Measurements from ENCODE around the gene UNK. TPM values are rescaled to one million over a fixed set of nuclear protein-coding genes. Genes with fewer than 3 reads are reported as not detected.

The UNK gene
- total and polyA plus RNA-seq, 2 of the 13 experiments (the other 11 are each of a cell fraction or from before 2014, with no cell fraction given), result 31.6 to 33.0 TPM

- 0 out of 2 replicates have a peak, but pooled peaks have one; percentile 27 for TF ChIP-seq AKNA (CRISPR knock-in tag; IDR thresholded peaks at IDR 0.05; ENCODE audit: borderline replicate concordance)
- peak; percentile 90 for TF ChIP-seq POLR2G (IDR thresholded peaks at IDR 0.05; ENCODE audit: low read depth, low read length)
- TF ChIP-seq ZNF101 (CRISPR knock-in tag; IDR thresholded peaks at IDR 0.05; ENCODE audit: borderline replicate concordance, low read depth), result peak; percentile 66; the same call in 1 of the 2 replicates
- peak; percentile 79; the same call in 1 of the 2 replicates for TF ChIP-seq ZNF513 (CRISPR knock-in tag; conservative IDR thresholded peaks at IDR 0.05)
- TF ChIP-seq ZNF121 (CRISPR knock-in tag; IDR thresholded peaks at IDR 0.05), result 0 out of 2 replicates have a peak, but pooled peaks have one; percentile 71
- peak; percentile 94 for TF ChIP-seq MYC (CRISPR knock-in tag; IDR thresholded peaks at IDR 0.05; ENCODE audit: borderline replicate concordance)
- peak; percentile 92 for TF ChIP-seq ZNF30 (CRISPR knock-in tag; IDR thresholded peaks at IDR 0.05)
- peak; percentile 43; the same call in 1 of the 2 replicates for TF ChIP-seq ZNF263 (CRISPR knock-in tag; IDR thresholded peaks at IDR 0.05)
- TF ChIP-seq LRRFIP1 (CRISPR knock-in tag; conservative IDR thresholded peaks at IDR 0.05), result 0 out of 2 replicates have a peak, but pooled peaks have one; percentile 24
- no peak; the same call in 1 of the 2 replicates for TF ChIP-seq MAZ (IDR thresholded peaks at IDR 0.05; ENCODE audit: borderline replicate concordance, low read depth, low read length)
- TF ChIP-seq MAZ (CRISPR knock-in tag; IDR thresholded peaks at IDR 0.05; ENCODE audit: low read depth), result peak; percentile 86
- TF ChIP-seq DPF2 (CRISPR knock-in tag; IDR thresholded peaks at IDR 0.05; ENCODE audit: borderline replicate concordance, low read depth), result peak; percentile 35; the same call in 1 of the 2 replicates
- TF ChIP-seq JUND (CRISPR knock-in tag; IDR thresholded peaks at IDR 0.05), result 0 out of 2 replicates have a peak, but pooled peaks have one; percentile 9
- no peak for TF ChIP-seq ZNF326 (CRISPR knock-in tag; IDR thresholded peaks at IDR 0.05; ENCODE audit: borderline replicate concordance)
- no peak for TF ChIP-seq USF2 (IDR thresholded peaks at IDR 0.05; ENCODE audit: low read depth, low read length)
- TF ChIP-seq USF2 (CRISPR knock-in tag; IDR thresholded peaks at IDR 0.05; ENCODE audit: borderline replicate concordance), result peak; percentile 70; the same call in 1 of the 2 replicates
These were observed 647 bp downstream of the UNK start (continued) for GRCh38 chr17:75785016-75785890.

Measured in HepG2 (cell line).